GM12872 (cell line): ENCODE results near the gene DHRS1.

Experiments used
- CTCF ChIP-seq: IDR thresholded peaks from 3 replicates; pipeline ENCODE4 v1.5.1; 2011; ENCODE audit warnings: low read depth, mild to moderate bottlenecking, low read length, moderate library complexity; ENCODE audit not compliant: insufficient read depth

Gene DHRS1

GRCh38 chr14:24307156-24307574 is 7.6 kb upstream of the DHRS1 start:
- TF ChIP-seq CTCF: no peak

- TF ChIP-seq CTCF: no peak
Measured at GRCh38 chr14:24304019-24304387, 4.4 kb upstream of the DHRS1 start.

GRCh38 chr14:24300326-24300980 is 873 bp upstream of the DHRS1 start:
- TF ChIP-seq CTCF: no peak

- TF ChIP-seq CTCF: no peak
Measured at GRCh38 chr14:24298892-24299254, 707 bp downstream of the DHRS1 start.

- TF ChIP-seq CTCF: peak; percentile 34; the same call in 2 of the 3 replicates
Measured at GRCh38 chr14:24297190-24297964, 2.2 kb downstream of the DHRS1 start.

GRCh38 chr14:24296341-24297157 is 3.0 kb downstream of the DHRS1 start:
- peak; percentile 81 for TF ChIP-seq CTCF

- no peak for TF ChIP-seq CTCF
Measured at GRCh38 chr14:24293525-24293924, 6.1 kb downstream of the DHRS1 start.
